HG03025 (cell line): ENCODE measurements around the gene MRPL52.
A peak's percentile ranks its signal among the peaks of the same experiment; 100 is the strongest.
"Not testable (repeated sequence)": the region's sequence is repeated elsewhere in the genome, so short reads cannot be mapped to it uniquely, and the experiment has no call there.

Source experiments
- ATAC-seq: cut with Tn5 transposase; IDR thresholded peaks from one replicate; pipeline ENCODE4 v1.9.1; 2021; ENCODE audit warnings: mild to moderate bottlenecking, moderate library complexity; ENCODE audit not compliant: unreplicated experiment, low FRiP score

The MRPL52 gene

DNA sequence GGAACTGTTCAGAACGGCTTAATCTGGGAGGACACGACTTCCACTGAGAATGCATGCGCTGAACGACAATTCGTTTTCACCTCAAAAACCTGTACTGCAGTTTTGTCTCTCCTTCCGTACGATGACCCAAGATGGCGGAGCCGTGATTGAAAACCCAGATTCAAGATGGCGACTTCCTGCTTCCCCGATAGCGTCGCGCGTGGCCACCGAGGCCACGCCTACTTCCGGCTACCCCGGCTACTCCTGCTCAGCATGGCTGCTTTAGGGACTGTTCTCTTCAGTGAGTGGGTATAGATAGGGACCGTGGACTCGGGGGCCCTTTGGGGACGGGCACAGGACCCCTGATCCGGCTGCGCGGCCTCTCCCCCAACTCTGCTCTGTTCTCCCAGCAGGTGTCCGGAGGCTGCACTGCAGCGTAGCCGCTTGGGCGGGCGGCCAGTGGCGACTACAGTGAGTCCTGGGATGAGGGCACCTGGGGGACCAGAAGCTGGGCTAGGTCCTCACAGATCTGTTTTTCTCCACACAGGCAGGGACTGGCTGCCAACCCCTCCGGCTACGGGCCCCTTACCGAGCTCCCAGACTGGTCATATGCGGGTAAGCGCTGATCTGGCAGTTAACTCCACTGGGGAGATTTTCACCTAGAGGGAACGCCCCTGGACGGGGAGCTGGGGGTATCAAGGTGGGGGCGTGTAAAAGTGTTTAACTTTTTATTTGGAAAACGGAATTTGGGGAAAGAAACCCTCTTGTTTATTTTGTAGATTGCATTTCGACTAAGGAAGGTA is at the start of gene MRPL52:
TSS of gene MRPL52 (plus strand) at position 227 of the 782 bp plus-strand sequence. CDS start at position 253, 26 bp downstream.
- peak; percentile 68 for ATAC-seq

DNA sequence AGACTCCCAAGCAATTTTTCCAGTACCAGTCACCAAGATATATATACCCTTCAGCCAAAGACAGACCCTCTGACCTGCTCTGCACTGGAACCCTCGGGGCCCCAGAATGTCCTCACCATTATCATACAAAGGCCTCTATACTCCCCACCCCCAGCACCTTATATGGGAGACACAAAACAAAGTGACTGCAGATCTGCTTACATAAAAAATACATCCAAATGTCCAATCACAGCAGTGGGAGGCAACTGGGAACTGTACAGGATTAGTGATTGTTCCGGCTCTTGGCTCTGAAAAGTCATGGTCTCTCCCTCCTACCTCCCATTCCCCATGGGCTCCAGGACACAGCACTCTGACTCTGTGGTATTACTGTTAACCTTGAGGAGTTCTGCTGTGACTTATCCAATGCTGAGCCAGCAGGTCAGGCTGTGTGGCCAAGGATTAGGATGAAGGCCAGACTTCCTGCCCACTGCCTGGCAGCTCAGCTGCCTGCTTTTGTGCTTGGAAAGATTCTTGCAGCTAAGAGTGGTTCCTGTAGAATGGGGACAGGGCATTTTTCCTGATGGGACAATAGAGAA is 49.5 kb upstream of the MRPL52 start:
- no peak for ATAC-seq

- no peak for ATAC-seq
These were observed 48.8 kb upstream of the MRPL52 start for GRCh38 chr14:22780941-22781300.

GRCh38 chr14:22781301-22781991 is 48.2 kb upstream of the MRPL52 start:
- no peak for ATAC-seq

- no peak for ATAC-seq
These were observed 43.0 kb upstream of the MRPL52 start for GRCh38 chr14:22786685-22787084.

- no peak for ATAC-seq
These were observed 38.4 kb upstream of the MRPL52 start for GRCh38 chr14:22791301-22791700.

- ATAC-seq = no peak
These were observed 37.5 kb upstream of the MRPL52 start for GRCh38 chr14:22792158-22792557.

DNA sequence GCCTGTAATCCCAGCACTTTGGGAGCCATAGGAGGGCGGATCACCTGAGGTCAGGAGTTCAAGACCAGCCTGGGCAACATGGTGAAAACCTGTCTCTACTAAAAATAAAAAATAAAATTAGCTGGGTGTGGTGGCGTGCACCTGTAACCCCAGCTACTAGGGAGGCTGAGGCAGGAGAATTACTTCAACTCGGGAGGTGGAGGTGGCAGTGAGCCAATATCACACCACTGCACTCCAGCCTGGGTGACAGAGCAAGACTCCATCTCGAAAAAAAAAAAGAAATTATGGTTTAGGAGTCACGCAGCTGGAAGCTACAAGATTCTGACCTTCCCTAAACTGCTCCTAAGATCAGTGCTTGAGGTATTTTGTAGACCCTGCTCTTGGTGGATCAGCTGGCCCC is 36.1 kb upstream of the MRPL52 start:
- not testable (repeated sequence) for ATAC-seq

DNA sequence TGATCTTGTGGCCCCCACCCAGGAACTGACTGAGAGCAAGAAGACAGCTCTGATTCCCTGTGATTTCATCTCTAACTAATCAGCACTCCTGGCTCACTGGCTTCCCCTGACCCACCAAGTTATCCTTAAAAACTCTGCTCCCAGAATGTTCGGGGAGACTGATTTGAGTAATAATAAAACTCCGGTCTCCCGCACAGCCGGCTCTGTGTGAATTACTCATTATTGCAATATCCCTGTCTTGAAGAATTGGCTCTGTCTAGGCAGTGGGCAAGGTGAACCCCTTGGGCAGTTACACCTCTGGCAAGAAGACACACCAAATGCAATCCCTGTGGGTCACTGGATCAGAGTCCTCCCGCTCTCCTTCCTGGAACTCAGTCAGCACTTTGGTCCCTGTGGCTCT is 35.7 kb upstream of the MRPL52 start:
- no peak for ATAC-seq

GRCh38 chr14:22794551-22794951 is 35.1 kb upstream of the MRPL52 start:
- peak; percentile 62 for ATAC-seq

DNA sequence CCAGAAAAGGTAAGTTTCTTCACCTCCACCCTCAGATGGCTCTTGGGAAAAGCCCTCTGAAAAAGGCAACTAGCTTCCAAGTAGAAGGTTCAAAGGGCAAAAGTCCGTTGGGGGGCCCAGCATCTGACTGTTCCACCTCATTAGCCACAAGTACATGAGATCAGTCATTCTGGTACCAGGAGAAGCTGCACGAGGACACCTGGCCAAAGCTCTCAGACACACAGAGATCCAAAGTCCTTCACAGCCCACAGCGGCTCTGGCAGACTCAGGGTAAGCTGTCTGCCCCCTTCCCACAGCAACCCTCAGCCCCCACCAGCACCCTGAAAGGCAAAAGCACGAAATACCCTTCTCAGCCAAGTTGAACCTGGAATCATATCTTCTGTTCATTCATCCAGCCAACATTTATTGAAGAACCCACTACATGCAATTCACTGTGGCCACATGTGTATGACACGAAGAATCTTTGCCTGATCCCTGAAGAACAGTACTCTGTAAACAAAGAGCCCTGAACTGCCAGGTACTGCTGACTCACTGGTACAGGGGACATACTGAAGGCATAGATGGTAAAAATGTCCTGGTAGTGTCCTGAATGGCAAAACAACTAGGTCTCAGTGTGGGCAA is 33.5 kb upstream of the MRPL52 start:
- no peak for ATAC-seq

DNA sequence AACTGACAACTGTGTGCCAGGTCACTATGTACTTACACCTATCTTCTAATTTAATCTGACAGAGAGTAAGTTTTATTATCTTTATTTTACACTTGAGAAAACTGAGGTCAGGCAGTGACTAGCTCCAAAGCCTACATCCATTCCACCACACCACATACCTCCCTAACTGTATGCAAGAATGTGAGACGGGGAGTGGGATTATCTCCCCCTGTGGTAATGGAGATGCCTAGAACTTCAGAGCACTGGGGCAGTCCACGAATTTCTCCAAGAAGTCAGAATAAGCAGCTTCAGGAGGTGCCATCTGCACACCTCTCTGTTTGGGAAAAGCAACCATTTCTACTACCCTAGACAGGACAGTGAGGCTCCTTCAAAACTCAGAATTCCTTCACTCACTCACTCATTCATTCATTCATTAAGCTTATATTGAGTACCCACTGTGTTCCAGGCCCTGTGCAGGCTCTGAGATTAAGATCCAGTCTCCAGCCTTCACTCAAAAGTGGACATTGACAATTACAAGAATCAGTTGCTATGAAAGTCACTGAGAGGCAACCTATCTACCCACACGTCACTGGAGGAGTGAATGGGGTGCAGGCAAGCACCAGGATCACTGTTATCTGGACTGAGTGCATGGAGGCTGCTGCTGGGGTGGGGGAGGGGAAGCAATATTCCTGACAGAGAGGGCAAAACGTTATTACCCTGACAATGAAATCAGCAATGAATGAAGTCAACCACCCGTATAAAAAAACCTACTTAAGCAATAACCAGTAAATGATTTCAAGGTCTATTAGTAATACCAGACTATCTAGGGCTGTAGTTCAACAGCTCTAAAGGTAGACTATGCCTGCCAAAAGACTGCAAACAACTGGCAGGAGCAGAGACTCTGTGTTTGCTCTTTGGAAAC is 32.4 kb upstream of the MRPL52 start:
- ATAC-seq = no peak

DNA sequence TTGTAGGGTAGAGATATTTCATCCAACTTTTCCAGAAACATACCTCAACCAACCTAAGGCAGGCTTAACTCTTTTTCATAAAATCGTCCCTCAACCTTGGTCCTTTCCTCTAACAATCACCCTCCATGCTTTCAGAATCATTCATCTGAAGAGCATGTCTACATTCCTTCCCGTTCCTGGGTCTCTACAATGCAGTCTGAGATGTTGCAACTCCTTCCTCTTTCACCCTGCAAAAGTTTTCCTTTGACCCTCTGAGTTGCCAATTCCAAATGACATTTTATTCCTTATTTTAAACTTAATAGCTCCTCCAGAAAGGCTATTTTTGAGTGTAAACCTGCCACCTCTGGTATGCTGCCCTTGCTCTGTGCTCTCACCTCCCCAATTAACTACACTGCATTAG is 31.2 kb upstream of the MRPL52 start:
- no peak for ATAC-seq

DNA sequence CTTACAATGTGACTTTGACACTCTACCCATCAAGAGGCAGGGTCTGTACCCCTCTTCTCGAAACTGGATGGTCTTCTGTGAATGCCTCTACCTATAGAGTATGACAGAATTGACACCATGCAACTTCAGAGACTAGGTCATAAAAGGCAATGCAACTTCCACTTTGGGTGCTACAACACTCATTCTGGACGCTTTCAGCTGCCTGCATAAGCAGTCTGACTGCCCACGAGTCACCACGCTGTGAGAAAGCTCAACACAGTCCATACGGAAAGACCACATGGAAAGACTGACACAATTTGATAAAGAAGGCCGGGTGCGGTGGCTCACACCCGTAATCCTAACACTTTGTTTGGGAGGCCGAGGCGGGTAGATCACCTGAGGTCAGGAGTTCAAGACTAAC is 29.3 kb upstream of the MRPL52 start:
- no peak for ATAC-seq

GRCh38 chr14:22801716-22802115 is 28.0 kb upstream of the MRPL52 start:
- no peak for ATAC-seq

DNA sequence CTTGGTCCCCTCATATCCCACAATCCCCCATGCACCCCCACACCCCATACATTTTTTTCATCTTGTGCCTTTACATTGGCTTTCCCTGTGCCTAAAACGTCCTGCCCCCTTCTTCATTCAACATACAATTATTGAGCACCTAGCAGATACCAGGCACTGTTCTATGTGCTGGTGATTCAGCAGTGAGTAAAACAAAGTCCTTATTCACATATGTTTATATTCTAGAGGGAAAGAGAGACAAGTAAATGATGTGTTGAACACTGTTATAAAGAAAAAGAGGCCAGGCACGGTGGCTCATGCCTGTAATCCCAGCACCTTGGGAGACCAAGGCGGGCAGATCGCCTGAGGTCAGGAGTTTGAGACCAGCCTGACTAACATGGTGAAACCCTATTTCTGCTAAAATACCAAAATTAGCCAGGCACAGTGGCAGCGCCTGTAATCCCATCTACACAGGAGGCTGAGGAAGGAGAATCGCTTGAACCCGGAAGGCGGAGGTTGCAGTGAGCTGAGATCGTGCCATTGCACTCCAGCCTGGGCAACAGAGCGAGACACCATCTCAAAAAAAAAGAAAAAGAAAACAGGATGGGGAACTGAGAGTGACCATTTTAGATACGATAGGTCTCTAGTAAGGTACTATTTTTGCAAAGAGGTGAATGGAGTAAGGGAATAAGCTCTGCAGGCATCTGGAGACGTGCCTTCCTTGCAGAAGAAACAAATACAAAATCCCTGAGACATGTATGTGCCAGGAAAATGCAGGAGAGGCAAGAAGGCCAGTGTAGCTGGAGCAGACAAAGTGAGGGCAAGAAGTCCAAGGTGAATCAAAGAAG is 26.6 kb upstream of the MRPL52 start:
- ATAC-seq = no peak

GRCh38 chr14:22803687-22803974 is 26.1 kb upstream of the MRPL52 start:
- no peak for ATAC-seq

DNA sequence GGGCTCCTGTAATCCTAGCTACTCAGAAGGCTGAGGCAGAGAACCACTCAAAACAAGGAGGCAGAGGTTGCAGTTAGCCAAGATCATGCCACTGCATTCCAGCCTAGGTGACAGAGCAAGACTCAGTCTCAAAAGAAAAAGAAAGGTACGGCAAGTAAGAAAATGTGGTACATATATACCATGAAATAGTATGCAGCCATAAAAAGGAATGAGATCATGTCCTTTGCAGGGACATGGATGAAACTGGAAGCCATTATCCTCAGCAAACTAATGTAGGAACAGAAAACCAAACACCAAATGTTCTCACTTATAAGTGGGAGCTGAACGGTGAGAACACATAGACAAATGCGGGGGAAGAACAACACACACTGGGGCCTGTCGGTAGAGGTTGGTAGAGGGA is 24.5 kb upstream of the MRPL52 start:
- ATAC-seq = not testable (repeated sequence)

DNA sequence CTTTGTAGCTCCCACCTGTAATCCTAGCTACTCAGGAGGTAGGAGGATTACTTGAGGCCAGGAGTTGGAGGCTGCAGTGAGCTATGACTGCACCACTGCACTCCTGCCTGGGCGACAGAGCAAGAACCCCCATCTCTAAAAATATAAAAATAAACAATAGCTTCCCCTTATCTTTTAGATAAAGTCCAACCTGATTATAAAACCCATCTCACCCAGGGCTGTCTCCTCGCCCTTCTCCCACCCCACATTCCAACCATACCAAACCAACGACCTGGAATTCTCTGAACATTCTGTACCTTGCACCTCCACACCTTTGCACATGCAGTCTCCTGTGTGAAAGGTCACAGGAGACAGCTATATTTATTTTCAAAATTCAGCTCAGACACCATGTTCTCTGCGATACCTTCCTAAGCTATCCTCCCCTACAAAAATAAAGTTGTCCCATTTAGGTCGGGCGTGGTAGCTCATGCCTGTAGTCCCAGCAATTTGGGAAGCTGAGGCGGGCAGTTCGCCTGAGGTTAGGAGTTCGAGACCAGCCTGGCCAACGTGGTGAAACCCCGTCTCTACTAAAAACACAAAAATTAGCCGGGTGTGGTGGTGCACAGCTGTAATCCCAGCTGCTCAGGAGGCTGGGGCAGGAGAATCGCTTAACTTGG is 22.1 kb upstream of the MRPL52 start:
- no peak for ATAC-seq
